Activated B cell treated with CpG ODN at 0.5 μM for 24 hours (primary cell): Measurements from ENCODE around the gene RABL6. TPM values are rescaled to one million over a fixed set of nuclear protein-coding genes. Genes with fewer than 3 reads are reported as not detected.

ENCODE experiments used
- ATAC-seq: fragments of 200-7000 bp; cut with Tn5 transposase; one replicate; pipeline ENCODE4 v1.10.0; 2021; ENCODE audit warnings: low read depth, mild to moderate bottlenecking, moderate library complexity
- CTCF ChIA-PET: fragments of 350-600 bp; sonication (Branson Sonifier 250); formaldehyde crosslinking; loops from one replicate; lab custom pipeline; 2021; ENCODE audit warnings: antibody characterized with exemption; lab: Charles Lee
- POLR2A ChIA-PET: fragments of 350-600 bp; sonication (Branson Sonifier 250); formaldehyde crosslinking; loops from one replicate; lab custom pipeline; 2021; ENCODE audit warnings: antibody characterized with exemption; lab: Charles Lee
- DNase-seq: peaks from one replicate; pipeline ENCODE4 v3.0.0; 2022
- H3K27ac Mint-ChIP-seq: one replicate; pipeline ENCODE4 v1.8.0; 2020; ENCODE audit warnings: mixed read lengths
- H3K27me3 Mint-ChIP-seq: one replicate; pipeline ENCODE4 v1.8.0; 2021; ENCODE audit warnings: mixed read lengths
- H3K36me3 Mint-ChIP-seq: one replicate; pipeline ENCODE4 v1.8.0; 2021; ENCODE audit warnings: low read depth, mixed read lengths
- H3K4me1 Mint-ChIP-seq: one replicate; pipeline ENCODE4 v1.8.0; 2021; ENCODE audit warnings: mixed read lengths
- H3K4me3 Mint-ChIP-seq: one replicate; pipeline ENCODE4 v1.8.0; 2020; ENCODE audit warnings: mild to moderate bottlenecking, mixed read lengths
- H3K9me3 Mint-ChIP-seq: one replicate; pipeline ENCODE4 v1.8.0; 2020; ENCODE audit warnings: mixed read lengths
- CTCF ChIP-seq: fragments of 200-600 bp; IDR thresholded peaks from one replicate; pipeline ENCODE4 v1.8.0; 2022; ENCODE audit warnings: antibody characterized with exemption, mild to moderate bottlenecking
- intact Hi-C: fragments of 100-400 bp; cut with micrococcal nuclease; formaldehyde crosslinking; loops from one replicate; pipeline ENCODE4 v1.15.1; 2024
- total RNA-seq: library from RNA; stranded (reverse); gene quantifications from 2 replicates; pipeline ENCODE4 v1.2.3, GENCODE V29; 2022

Gene RABL6
- total RNA-seq, 1 donor from 2014 or later = 75.0 TPM

- Mint-ChIP-seq H3K36me3 (peaks cover 62% of the 10 kb centered on the region), H3K4me3 (no peak overlapping the region), H3K4me1 (no peaks in the 10 kb centered on the region), H3K9me3 (no peaks in the 10 kb centered on the region), H3K27ac (no peak overlapping the region), H3K27me3 (no peaks in the 10 kb centered on the region)
- ChIA-PET CTCF (no interaction called here), POLR2A (interaction anchor here (0.7 kb wide), 1 partner anchor 115 kb away, joined by 3 read pairs; no protein-coding TSS in a partner anchor)
- TF ChIP-seq CTCF = no peak
- intact Hi-C loops = no loop called here
- DNase-seq = no peak
- no peak for ATAC-seq
These were observed 20.2 kb downstream of the RABL6 start for GRCh38 chr9:136827794-136828473.

- ATAC-seq = no peak
- no peaks in the 10 kb centered on the region for H3K4me1 Mint-ChIP-seq
- H3K27me3 Mint-ChIP-seq = no peaks in the 10 kb centered on the region
- ChIA-PET CTCF (no interaction called here), POLR2A (no interaction called here)
- no peak overlapping the region for H3K4me3 Mint-ChIP-seq
- H3K27ac Mint-ChIP-seq = no peak overlapping the region
- H3K36me3 Mint-ChIP-seq = peaks cover 58% of the 10 kb centered on the region
- intact Hi-C loops = no loop called here
- DNase-seq = no peak
- no peaks in the 10 kb centered on the region for H3K9me3 Mint-ChIP-seq
- TF ChIP-seq CTCF = no peak
These were observed 20.9 kb downstream of the RABL6 start for GRCh38 chr9:136828474-136829140.

- Mint-ChIP-seq H3K4me1 (no peaks in the 10 kb centered on the region), H3K27ac (no peak overlapping the region), H3K36me3 (peaks cover 58% of the 10 kb centered on the region), H3K9me3 (no peaks in the 10 kb centered on the region), H3K27me3 (no peaks in the 10 kb centered on the region), H3K4me3 (no peak overlapping the region)
- TF ChIP-seq CTCF = no peak
- DNase-seq (no peak), ATAC-seq (no peak)
- intact Hi-C loops = no loop called here
- CTCF ChIA-PET = no interaction called here
- POLR2A ChIA-PET = interaction anchor here (0.6 kb wide), 1 partner anchor 19 kb away, joined by 3 read pairs; no protein-coding TSS in a partner anchor
These were observed 21.7 kb downstream of the RABL6 start for GRCh38 chr9:136829412-136829811.

GRCh38 chr9:136829981-136830885 lies 22.5 kb downstream of the RABL6 start:
- ChIA-PET POLR2A (interaction anchor here (0.6 kb wide), 1 partner anchor 18 kb away, joined by 3 read pairs; no protein-coding TSS in a partner anchor), CTCF (no interaction called here)
- Mint-ChIP-seq H3K9me3 (no peaks in the 10 kb centered on the region), H3K27ac (no peak overlapping the region), H3K36me3 (peaks cover 52% of the 10 kb centered on the region), H3K4me3 (no peak overlapping the region), H3K4me1 (no peaks in the 10 kb centered on the region), H3K27me3 (no peaks in the 10 kb centered on the region)
- intact Hi-C loops = no loop called here
- DNase-seq (no peak), ATAC-seq (no peak)
- TF ChIP-seq CTCF = no peak
